Endothelial cell (in vitro differentiated cells): ENCODE data around the gene SEMA3D. TPM values are rescaled to one million over a fixed set of nuclear protein-coding genes. Genes with fewer than 3 reads are reported as not detected.

ENCODE experiments used
- DNase-seq: peaks from one replicate; pipeline ENCODE4 v3.0.0; 2021; ENCODE audit warnings: low spot score
- H3K27ac Mint-ChIP-seq: one replicate; pipeline ENCODE4 v1.8.0; 2021; ENCODE audit warnings: mixed read lengths, inconsistent platforms; ENCODE audit not compliant: unreplicated experiment
- H3K27me3 Mint-ChIP-seq: one replicate; pipeline ENCODE4 v1.8.0; 2021; ENCODE audit warnings: mild to moderate bottlenecking, moderate library complexity, mixed read lengths, inconsistent platforms; ENCODE audit not compliant: unreplicated experiment
- H3K36me3 Mint-ChIP-seq: one replicate; pipeline ENCODE4 v1.8.0; 2021; ENCODE audit warnings: mild to moderate bottlenecking, low read depth, mixed read lengths, inconsistent platforms; ENCODE audit not compliant: unreplicated experiment
- H3K4me1 Mint-ChIP-seq: one replicate; pipeline ENCODE4 v1.8.0; 2021; ENCODE audit warnings: mild to moderate bottlenecking, mixed read lengths, inconsistent platforms; ENCODE audit not compliant: unreplicated experiment
- H3K4me3 Mint-ChIP-seq: one replicate; pipeline ENCODE4 v1.8.0; 2021; ENCODE audit warnings: mild to moderate bottlenecking, mixed read lengths, inconsistent platforms; ENCODE audit not compliant: unreplicated experiment
- H3K9me3 Mint-ChIP-seq: one replicate; pipeline ENCODE4 v1.8.0; 2021; ENCODE audit warnings: mixed read lengths, inconsistent platforms; ENCODE audit not compliant: unreplicated experiment
- CTCF ChIP-seq: fragments of 200-600 bp; sonication (generic); IDR thresholded peaks from one replicate; pipeline ENCODE4 v1.5.0; 2021; ENCODE audit warnings: antibody characterized with exemption; ENCODE audit not compliant: unreplicated experiment
- total RNA-seq: library from RNA; stranded (reverse); fragmentation: NEBNext Ultra II Directional; extraction: Animal tissue kit (Norgen Biotek cat#: 25700); gene quantifications from one replicate; pipeline ENCODE4 v1.2.1, GENCODE V29; 2021; ENCODE audit not compliant: unreplicated experiment

Gene SEMA3D
- total RNA-seq, 1 donor from 2014 or later, result 1.8 TPM

GRCh38 chr7:85023916-85024315, 162.9 kb downstream of the SEMA3D start:
- Mint-ChIP-seq H3K27ac (no peak overlapping the region), H3K36me3 (no peaks in the 10 kb centered on the region), H3K4me3 (no peak overlapping the region), H3K4me1 (no peaks in the 10 kb centered on the region), H3K27me3 (no peaks in the 10 kb centered on the region), H3K9me3 (no peaks in the 10 kb centered on the region)
- no peak for TF ChIP-seq CTCF
- no peak for DNase-seq

- Mint-ChIP-seq H3K27ac (no peak overlapping the region), H3K9me3 (no peaks in the 10 kb centered on the region), H3K36me3 (no peaks in the 10 kb centered on the region), H3K27me3 (no peaks in the 10 kb centered on the region), H3K4me3 (no peak overlapping the region), H3K4me1 (no peaks in the 10 kb centered on the region)
- TF ChIP-seq CTCF, result peak; percentile 97
- DNase-seq, result peak; percentile 61
Measured at GRCh38 chr7:85023066-85023712, 163.7 kb downstream of the SEMA3D start.

- no peak for DNase-seq
- TF ChIP-seq CTCF, result no peak
- no peak overlapping the region for H3K4me3 Mint-ChIP-seq
- H3K9me3 Mint-ChIP-seq, result no peaks in the 10 kb centered on the region
- H3K27me3 Mint-ChIP-seq, result no peaks in the 10 kb centered on the region
- H3K36me3 Mint-ChIP-seq, result no peaks in the 10 kb centered on the region
- H3K27ac Mint-ChIP-seq, result no peak overlapping the region
- no peaks in the 10 kb centered on the region for H3K4me1 Mint-ChIP-seq
Measured at GRCh38 chr7:85022064-85022697, 164.7 kb downstream of the SEMA3D start.

- no peak overlapping the region for H3K4me3 Mint-ChIP-seq
- no peaks in the 10 kb centered on the region for H3K9me3 Mint-ChIP-seq
- no peaks in the 10 kb centered on the region for H3K36me3 Mint-ChIP-seq
- no peaks in the 10 kb centered on the region for H3K4me1 Mint-ChIP-seq
- peak; percentile 52 for TF ChIP-seq CTCF
- H3K27me3 Mint-ChIP-seq, result no peaks in the 10 kb centered on the region
- H3K27ac Mint-ChIP-seq, result no peak overlapping the region
- DNase-seq, result no peak
Measured at GRCh38 chr7:85021101-85021704, 165.7 kb downstream of the SEMA3D start.

GRCh38 chr7:85019778-85020177, 167.1 kb downstream of the SEMA3D start:
- Mint-ChIP-seq H3K27ac (no peak overlapping the region), H3K9me3 (no peaks in the 10 kb centered on the region), H3K4me1 (no peaks in the 10 kb centered on the region), H3K27me3 (no peaks in the 10 kb centered on the region), H3K4me3 (no peak overlapping the region), H3K36me3 (no peaks in the 10 kb centered on the region)
- no peak for TF ChIP-seq CTCF
- no peak for DNase-seq
